ENCODE results near the gene SZT2.

The SZT2 gene

DNA sequence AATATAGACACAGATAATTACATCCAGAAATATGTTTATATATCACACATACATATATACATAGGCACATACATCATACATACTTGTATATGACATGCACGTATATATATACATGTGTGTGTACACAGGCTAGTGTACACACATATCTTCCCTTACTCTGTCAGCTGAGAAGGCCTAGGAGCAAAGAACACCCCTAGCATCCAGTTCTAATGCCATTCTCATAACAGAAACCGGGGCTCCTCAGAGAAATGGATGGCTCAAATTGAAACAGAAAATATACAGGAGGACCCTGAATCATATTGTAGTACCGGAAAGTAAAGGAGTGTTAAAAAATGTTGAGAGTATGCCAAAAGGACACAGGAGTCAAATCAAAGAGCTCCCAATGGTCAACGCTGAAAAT lies 83.8 kb downstream of the SZT2 start:
- TF ChIP-seq GATA2 (IDR thresholded peaks at IDR 0.05; ENCODE audit: low read depth, low read length) (no peak), GATA3 (IDR thresholded peaks at IDR 0.05; ENCODE audit: low read depth, low read length) (no peak)

DNA sequence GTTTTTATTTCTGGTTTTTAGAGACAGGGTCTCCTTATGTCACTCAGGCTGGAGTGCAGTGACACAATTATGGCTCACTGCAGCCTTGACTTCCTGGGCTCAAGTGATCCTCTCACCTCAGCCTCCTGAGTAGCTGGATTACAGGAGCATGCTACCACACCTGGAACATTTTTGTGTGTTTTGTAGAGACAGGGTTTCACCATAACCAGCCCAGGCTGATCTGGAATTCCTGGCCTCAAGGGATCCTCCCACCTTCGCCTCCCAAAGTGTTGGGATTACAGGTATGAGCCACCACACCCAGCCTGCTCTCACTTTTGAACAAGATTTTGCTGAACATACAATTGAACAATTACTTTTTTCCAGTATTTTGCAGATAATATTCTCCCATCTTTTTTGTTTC lies 88.0 kb downstream of the SZT2 start:
- TF ChIP-seq GATA3 (IDR thresholded peaks at IDR 0.05; ENCODE audit: low read depth, low read length): no peak
- no peak for TF ChIP-seq GATA2 (IDR thresholded peaks at IDR 0.05; ENCODE audit: low read depth, low read length)

DNA sequence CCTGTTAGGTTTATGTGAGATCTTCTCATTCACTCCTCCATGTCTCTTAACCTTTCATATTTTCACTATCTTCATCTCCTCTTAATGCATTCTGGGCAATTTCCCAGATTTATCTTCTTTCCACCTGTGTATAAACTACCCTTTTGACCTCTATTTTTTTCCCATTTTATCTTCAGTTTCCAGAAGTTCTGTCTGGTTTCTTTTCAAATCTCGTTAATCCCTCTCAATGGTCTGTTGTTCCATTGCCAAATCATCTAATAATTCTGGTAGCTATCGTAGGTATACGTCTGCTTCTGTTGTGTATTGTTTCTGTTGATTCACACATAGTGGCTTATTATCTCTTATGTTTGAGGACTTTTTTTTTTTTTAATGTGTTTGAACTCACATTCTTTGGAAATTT lies 89.7 kb downstream of the SZT2 start:
- no peak for TF ChIP-seq GATA2 (IDR thresholded peaks at IDR 0.05; ENCODE audit: low read depth, low read length)
- TF ChIP-seq GATA3 (IDR thresholded peaks at IDR 0.05; ENCODE audit: low read depth, low read length): no peak

- TF ChIP-seq GATA2 (IDR thresholded peaks at IDR 0.05; ENCODE audit: low read depth, low read length): no peak
- TF ChIP-seq GATA3 (IDR thresholded peaks at IDR 0.05; ENCODE audit: low read depth, low read length): no peak
Observed at GRCh38 chr1:43481491-43481890, 91.8 kb downstream of the SZT2 start.

DNA sequence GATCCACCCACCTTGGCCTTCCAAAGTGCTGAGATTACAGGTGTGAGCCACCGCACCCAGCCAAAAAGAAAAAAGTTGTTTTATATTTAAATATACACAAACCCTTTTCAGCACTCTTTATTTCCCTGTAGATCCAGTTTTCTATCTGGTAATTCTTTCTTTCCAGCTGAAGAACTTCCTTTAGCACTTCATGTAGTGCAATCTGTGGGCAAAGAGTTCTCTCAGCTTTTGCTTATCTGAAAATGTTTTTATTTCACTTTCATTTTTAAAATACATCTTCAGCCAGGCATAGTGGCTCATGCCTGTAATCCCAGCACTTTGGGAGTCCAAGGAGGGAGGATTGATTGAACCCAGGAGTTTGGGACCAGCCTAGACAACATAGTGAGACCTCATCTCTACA lies 92.5 kb downstream of the SZT2 start:
- TF ChIP-seq GATA3 (IDR thresholded peaks at IDR 0.05; ENCODE audit: low read depth, low read length): no peak
- TF ChIP-seq GATA2 (IDR thresholded peaks at IDR 0.05; ENCODE audit: low read depth, low read length): no peak

DNA sequence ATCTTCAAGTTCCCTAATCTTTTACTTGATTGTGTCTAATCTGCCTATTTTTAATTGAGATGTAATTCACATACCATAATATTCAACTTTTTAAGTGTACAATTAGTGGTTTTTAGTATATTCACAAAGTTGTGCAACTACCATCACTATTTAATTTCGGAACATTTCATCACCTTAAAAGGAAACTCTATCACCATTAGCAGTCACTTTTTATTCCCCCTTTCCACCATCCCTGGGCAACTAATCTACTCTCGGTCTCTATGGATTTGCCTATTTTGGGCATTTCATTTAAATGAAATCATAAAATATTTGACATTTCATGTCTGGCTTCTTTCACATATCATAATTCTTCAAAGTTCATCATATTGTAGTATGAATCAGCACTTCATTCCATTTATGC lies 94.7 kb downstream of the SZT2 start:
- TF ChIP-seq GATA3 (IDR thresholded peaks at IDR 0.05; ENCODE audit: low read depth, low read length): no peak
- no peak for TF ChIP-seq GATA2 (IDR thresholded peaks at IDR 0.05; ENCODE audit: low read depth, low read length)

- no peak for TF ChIP-seq GATA2 (IDR thresholded peaks at IDR 0.05; ENCODE audit: low read depth, low read length)
- no peak for TF ChIP-seq GATA3 (IDR thresholded peaks at IDR 0.05; ENCODE audit: low read depth, low read length)
Observed at GRCh38 chr1:43488165-43488564, 98.5 kb downstream of the SZT2 start.

DNA sequence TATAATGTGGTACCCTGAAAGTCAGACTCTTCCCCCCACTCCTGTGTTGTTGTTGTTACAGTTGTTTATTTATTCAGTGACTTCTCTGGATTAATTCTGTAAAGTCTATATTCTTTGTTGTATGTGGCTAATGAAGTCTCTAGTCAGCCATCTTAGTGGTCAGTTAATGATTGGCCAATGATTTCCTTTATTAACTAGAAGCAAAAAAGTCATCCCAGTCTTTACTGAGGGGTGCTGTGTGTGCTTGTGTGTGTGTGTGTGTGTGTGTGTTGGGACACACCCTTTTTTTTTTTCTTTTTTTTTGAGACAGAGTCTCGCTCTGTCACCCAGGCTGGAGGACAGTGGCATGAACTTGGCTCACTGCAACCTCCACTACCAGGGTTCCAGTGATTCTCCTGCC lies 101.4 kb downstream of the SZT2 start:
- TF ChIP-seq GATA2 (IDR thresholded peaks at IDR 0.05; ENCODE audit: low read depth, low read length) (no peak), GATA3 (IDR thresholded peaks at IDR 0.05; ENCODE audit: low read depth, low read length) (no peak)

DNA sequence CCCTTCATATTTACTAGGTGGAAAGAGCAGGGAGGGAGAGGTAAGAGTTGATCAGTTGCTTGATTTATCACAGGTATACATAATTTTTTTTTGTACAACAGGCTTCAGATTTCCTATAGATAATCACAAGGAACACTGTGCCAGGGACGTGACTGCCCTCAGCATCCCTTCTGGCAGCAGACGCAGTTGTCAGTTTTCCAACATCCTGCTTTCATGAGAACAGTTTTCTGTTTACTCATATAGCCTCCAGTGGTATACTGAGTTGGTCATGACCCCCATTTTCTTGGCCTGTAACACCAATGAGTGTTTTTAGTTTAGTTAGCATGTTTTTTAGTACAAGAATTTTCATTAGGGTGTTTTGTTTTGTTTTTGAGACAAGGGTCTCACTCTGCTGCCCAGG lies 103.1 kb downstream of the SZT2 start:
- TF ChIP-seq GATA2 (IDR thresholded peaks at IDR 0.05; ENCODE audit: low read depth, low read length): no peak
- no peak for TF ChIP-seq GATA3 (IDR thresholded peaks at IDR 0.05; ENCODE audit: low read depth, low read length)

DNA sequence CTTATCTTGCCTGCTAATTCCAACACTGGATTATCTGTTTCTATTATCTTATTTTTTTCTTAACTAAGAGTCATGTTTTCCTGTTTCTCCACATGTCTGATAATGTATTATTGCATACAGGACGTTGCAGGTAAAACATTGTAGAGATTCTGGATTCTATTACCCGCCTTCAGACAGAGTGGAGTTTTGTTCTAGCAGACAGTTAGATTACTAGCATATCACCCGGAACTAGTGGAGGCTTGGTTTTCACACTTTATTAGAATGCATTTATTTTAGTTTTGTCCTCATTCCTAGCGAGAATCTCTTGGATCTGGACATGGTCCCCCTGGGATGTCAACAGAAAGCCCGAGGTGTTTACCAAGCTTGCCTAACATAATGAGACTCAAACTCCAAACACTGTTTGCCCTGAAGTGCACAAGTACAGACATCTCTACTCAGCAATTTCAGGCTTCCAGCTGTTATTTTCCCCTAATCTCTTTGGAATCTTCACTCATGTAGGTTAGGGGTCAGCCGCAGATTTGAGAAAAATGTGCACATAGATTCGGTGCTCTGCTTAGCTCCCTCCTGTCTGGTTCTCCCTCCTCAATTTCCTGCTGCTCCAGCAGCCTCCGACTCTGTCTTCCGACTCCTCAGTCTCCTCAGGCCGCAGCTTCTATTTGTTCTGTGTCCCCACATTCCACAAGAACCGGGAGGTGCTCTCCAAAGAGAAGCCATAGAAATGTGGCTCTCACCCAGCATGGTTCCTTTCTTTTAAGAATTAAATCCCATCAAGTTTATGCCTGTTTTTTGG lies 104.2 kb downstream of the SZT2 start:
- TF ChIP-seq GATA2 (IDR thresholded peaks at IDR 0.05; ENCODE audit: low read depth, low read length) (no peak), GATA3 (IDR thresholded peaks at IDR 0.05; ENCODE audit: low read depth, low read length) (no peak)

DNA sequence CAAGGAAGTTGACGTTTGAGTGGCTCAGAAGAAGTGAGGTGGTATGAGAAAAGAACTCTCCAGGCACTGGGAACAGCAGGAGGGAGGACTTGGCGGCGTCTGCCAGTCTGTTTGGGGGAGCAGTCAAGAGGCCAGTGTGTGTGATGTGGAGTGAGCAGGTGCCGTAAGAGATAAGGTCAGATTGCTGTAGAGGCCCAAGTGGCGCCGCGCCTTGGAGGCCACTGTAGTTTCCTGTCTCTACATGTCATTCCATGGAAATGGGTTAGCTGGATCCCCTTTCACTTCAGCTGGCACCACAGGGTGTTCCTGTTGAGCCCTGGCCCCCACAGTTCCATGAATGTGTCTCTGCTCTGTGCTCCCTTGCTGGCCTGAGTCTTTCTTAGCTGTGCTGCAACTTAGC lies 105.5 kb downstream of the SZT2 start:
- TF ChIP-seq GATA3 (IDR thresholded peaks at IDR 0.05; ENCODE audit: low read depth, low read length) (no peak), GATA2 (IDR thresholded peaks at IDR 0.05; ENCODE audit: low read depth, low read length) (no peak)

- no peak for TF ChIP-seq GATA3 (IDR thresholded peaks at IDR 0.05; ENCODE audit: low read depth, low read length)
- no peak for TF ChIP-seq GATA2 (IDR thresholded peaks at IDR 0.05; ENCODE audit: low read depth, low read length)
Observed at GRCh38 chr1:43499898-43500297, 110.2 kb downstream of the SZT2 start.

GRCh38 chr1:43503534-43503933 lies 113.8 kb downstream of the SZT2 start:
- TF ChIP-seq GATA3 (IDR thresholded peaks at IDR 0.05; ENCODE audit: low read depth, low read length) (no peak), GATA2 (IDR thresholded peaks at IDR 0.05; ENCODE audit: low read depth, low read length) (no peak)
